H9 (cell line): ENCODE data around the gene CTNNA3. TPM values are rescaled to one million over a fixed set of nuclear protein-coding genes. Genes with fewer than 3 reads are reported as not detected.

ENCODE experiments used
- DNase-seq: peaks from one replicate; pipeline ENCODE4 v3.0.0-alpha.2; 2017
- H2AFZ ChIP-seq: one replicate; pipeline ENCODE4 v1.6.1; 2013; ENCODE audit warnings: mild to moderate bottlenecking, low read length, control low read depth, moderate library complexity
- H2AK5ac ChIP-seq: 2 replicates; pipeline ENCODE4 v1.6.1; 2013; ENCODE audit warnings: low read length, control low read depth, mixed read lengths; ENCODE audit not compliant: insufficient read length
- H2BK120ac ChIP-seq: one replicate; pipeline ENCODE4 v1.6.1; 2013; ENCODE audit warnings: low read depth, mild to moderate bottlenecking, low read length, control low read depth, inconsistent platforms; ENCODE audit not compliant: poor library complexity, severe bottlenecking
- H2BK12ac ChIP-seq: 2 replicates; pipeline ENCODE4 v1.6.1; 2013; ENCODE audit warnings: low read length, control low read depth, mixed read lengths, low read depth; ENCODE audit not compliant: insufficient read length
- H2BK15ac ChIP-seq: 2 replicates; pipeline ENCODE4 v1.6.1; 2013; ENCODE audit warnings: low read depth, low read length, control low read depth
- H2BK20ac ChIP-seq: one replicate; pipeline ENCODE4 v1.6.1; 2013; ENCODE audit warnings: low read depth, mild to moderate bottlenecking, low read length, control low read depth, inconsistent platforms; ENCODE audit not compliant: poor library complexity, severe bottlenecking
- H2BK5ac ChIP-seq: 2 replicates; pipeline ENCODE4 v1.6.1; 2013; ENCODE audit warnings: low read length, control low read depth, mixed read lengths; ENCODE audit not compliant: insufficient read length
- H3K14ac ChIP-seq: 2 replicates; pipeline ENCODE4 v1.6.1; 2013; ENCODE audit warnings: low read length, control low read depth; ENCODE audit not compliant: insufficient read depth
- H3K18ac ChIP-seq: 2 replicates; pipeline ENCODE4 v1.6.1; 2013; ENCODE audit warnings: low read depth, mild to moderate bottlenecking, mixed read lengths, low read length, control low read depth; ENCODE audit not compliant: insufficient read length
- H3K23ac ChIP-seq: 2 replicates; pipeline ENCODE4 v1.6.1; 2013; ENCODE audit warnings: low read length, control low read depth, mixed read lengths, low read depth; ENCODE audit not compliant: insufficient read length
- H3K23me2 ChIP-seq: 2 replicates; pipeline ENCODE4 v1.6.1; 2013; ENCODE audit warnings: low read depth, mild to moderate bottlenecking, mixed read lengths, low read length, control low read depth; ENCODE audit not compliant: insufficient read length, poor library complexity, severe bottlenecking
- H3K27ac ChIP-seq: 2 replicates; pipeline ENCODE4 v1.5.1; 2013; ENCODE audit warnings: low read length, control low read depth, mixed read lengths, low read depth; ENCODE audit not compliant: insufficient read length
- H3K27me3 ChIP-seq: 2 replicates; pipeline ENCODE4 v1.6.1; 2013; ENCODE audit warnings: low read length, control low read depth, inconsistent platforms; ENCODE audit not compliant: insufficient read depth
- H3K4ac ChIP-seq: 2 replicates; pipeline ENCODE4 v1.6.1; 2013; ENCODE audit warnings: low read depth, mild to moderate bottlenecking, control low read depth, inconsistent platforms, low read length, moderate library complexity
- H3K4me1 ChIP-seq: 2 replicates; pipeline ENCODE4 v1.6.1; 2013; ENCODE audit warnings: low read length, control low read depth, inconsistent platforms; ENCODE audit not compliant: insufficient read depth
- H3K4me2 ChIP-seq: 2 replicates; pipeline ENCODE4 v1.6.1; 2013; ENCODE audit warnings: low read length, control low read depth, mixed read lengths; ENCODE audit not compliant: insufficient read length, insufficient read depth
- H3K56ac ChIP-seq: 2 replicates; pipeline ENCODE4 v1.6.1; 2013; ENCODE audit warnings: low read depth, mild to moderate bottlenecking, mixed read lengths, low read length, control low read depth; ENCODE audit not compliant: insufficient read length
- H3K79me1 ChIP-seq: 2 replicates; pipeline ENCODE4 v1.6.1; 2013; ENCODE audit warnings: low read depth, mild to moderate bottlenecking, moderate library complexity, low read length, control low read depth, inconsistent platforms; ENCODE audit not compliant: insufficient read depth, poor library complexity, severe bottlenecking
- H3K79me2 ChIP-seq: 2 replicates; pipeline ENCODE4 v1.6.1; 2013; ENCODE audit warnings: low read length, control low read depth, inconsistent platforms; ENCODE audit not compliant: insufficient read depth
- H3K9ac ChIP-seq: 2 replicates; pipeline ENCODE4 v1.6.1; 2013; ENCODE audit warnings: low read length, control low read depth, mixed read lengths; ENCODE audit not compliant: insufficient read length; ENCODE audit errors: extremely low read depth
- H3K9me3 ChIP-seq: one replicate; pipeline ENCODE4 v1.6.1; 2013; ENCODE audit warnings: low read depth, low read length, inconsistent platforms; ENCODE audit not compliant: control insufficient read depth
- H3T11ph ChIP-seq: one replicate; pipeline ENCODE4 v1.6.1; 2013; ENCODE audit warnings: mild to moderate bottlenecking, low read length, control low read depth, inconsistent platforms
- H4K20me1 ChIP-seq: one replicate; pipeline ENCODE4 v1.6.1; 2013; ENCODE audit not compliant: control insufficient read depth, insufficient read length, insufficient read depth
- H4K5ac ChIP-seq: 2 replicates; pipeline ENCODE4 v1.6.1; 2013; ENCODE audit warnings: low read depth, mild to moderate bottlenecking, mixed read lengths, low read length, control low read depth; ENCODE audit not compliant: insufficient read length
- H4K8ac ChIP-seq: replicated peaks from 2 replicates; pipeline ENCODE4 v1.6.1; 2013; ENCODE audit warnings: low read length, control low read depth, mixed read lengths, low read depth; ENCODE audit not compliant: insufficient read length
- H4K91ac ChIP-seq: 2 replicates; pipeline ENCODE4 v1.6.1; 2013; ENCODE audit warnings: low read depth, mild to moderate bottlenecking, moderate library complexity, mixed read lengths, low read length, control low read depth; ENCODE audit not compliant: insufficient read length
- H3K27ac Mint-ChIP-seq, 3 experiments: 2 replicates in 2 of 3; 3 replicates in 1 of 3; pipeline ENCODE4 v1.8.0; 2020 to 2021; ENCODE audit warnings: mixed read lengths in 3 of 3, mild to moderate bottlenecking in 1 of 3, moderate library complexity in 1 of 3
- H3K27me3 Mint-ChIP-seq: 2 replicates; pipeline ENCODE4 v1.8.0; 2021; ENCODE audit warnings: low read depth, mild to moderate bottlenecking, moderate library complexity, mixed read lengths
- H3K36me3 Mint-ChIP-seq, 3 experiments: 2 replicates in 2 of 3; 3 replicates in 1 of 3; pipeline ENCODE4 v1.8.0; 2020 to 2021; ENCODE audit warnings: low read depth in 3 of 3, mixed read lengths in 3 of 3; ENCODE audit not compliant: insufficient read depth in 1 of 3
- H3K4me1 Mint-ChIP-seq, 2 experiments: 2 replicates each; pipeline ENCODE4 v1.8.0; 2020; ENCODE audit warnings: mixed read lengths in 2 of 2
- H3K4me3 Mint-ChIP-seq, 2 experiments: 2 replicates in 1 of 2; 3 replicates in 1 of 2; pipeline ENCODE4 v1.8.0; 2020 to 2021; ENCODE audit warnings: mild to moderate bottlenecking in 2 of 2, mixed read lengths in 2 of 2, moderate library complexity in 1 of 2
- H3K9me3 Mint-ChIP-seq, 2 experiments: 2 replicates in 1 of 2; 3 replicates in 1 of 2; pipeline ENCODE4 v1.8.0; 2020; ENCODE audit warnings: mild to moderate bottlenecking in 2 of 2, mixed read lengths in 2 of 2, moderate library complexity in 1 of 2
- WGBS: extraction: QIAGEN DNeasy Blood & Tissue Kit; methylation state at CpG from one replicate; pipeline ENCODE4 v1.1.7; 2013; ENCODE audit warnings: missing lambda C conversion rate, low lambda C conversion rate, mixed read lengths; ENCODE audit not compliant: insufficient read length; ENCODE audit errors: extremely low coverage; 5-methylcytosine and 5-hydroxymethylcytosine counted together
- total RNA-seq: library from RNA; stranded (reverse); gene quantifications from 2 replicates; pipeline ENCODE4 v1.2.1, GENCODE V29; 2021
- TF ChIP-seq, protein P1 (sequence below): fragments of 200-600 bp; sonication (generic); conservative IDR thresholded peaks from 3 replicates; pipeline ENCODE4 v1.8.0; 2021; ENCODE audit warnings: antibody characterized with exemption, mild to moderate bottlenecking

Gene CTNNA3
- total RNA-seq, 1 experiment from 2014 or later = 3.3 TPM

DNA sequence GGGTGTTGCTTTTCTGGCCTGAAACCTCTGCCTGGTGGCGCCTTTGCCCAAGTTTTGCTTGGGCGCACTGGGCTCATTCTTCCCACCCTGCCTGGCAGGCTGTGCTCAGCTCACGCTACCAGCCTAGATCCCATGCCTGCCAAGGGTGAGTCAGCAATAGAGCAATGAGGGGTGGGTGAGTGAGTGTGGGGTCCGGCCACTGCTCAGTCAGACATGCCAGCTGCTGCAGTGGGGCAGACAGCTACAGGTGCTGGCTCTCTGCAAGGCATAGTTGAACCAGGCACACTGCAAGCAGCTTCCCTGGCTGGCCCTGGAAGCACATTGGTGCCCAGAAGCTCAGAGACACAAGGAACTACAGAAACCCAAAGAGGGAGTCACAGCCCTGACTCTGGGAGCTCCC, 1451.0 kb downstream of the CTNNA3 start:
- Histone ChIP-seq H3K14ac (no peak overlapping the region), H3K56ac (no peak overlapping the region), H3K4ac (no peak overlapping the region), H2AFZ (no peak overlapping the region), H3K4me1 (no peaks in the 10 kb centered on the region), H3K9me3 (no peaks in the 10 kb centered on the region), H4K8ac (no peak overlapping the region), H2AK5ac (no peak overlapping the region), H4K5ac (no peak overlapping the region), H4K20me1 (no peaks in the 10 kb centered on the region), H3K23ac (no peak overlapping the region), H3K79me1 (no peaks in the 10 kb centered on the region), H2BK12ac (no peak overlapping the region), H3K4me2 (no peak overlapping the region), H3K9ac (no peak overlapping the region), H3T11ph (no peak overlapping the region), H2BK20ac (no peak overlapping the region), H3K18ac (no peak overlapping the region), H3K23me2 (no peaks in the 10 kb centered on the region), H3K27me3 (no peaks in the 10 kb centered on the region), H2BK5ac (no peak overlapping the region), H2BK15ac (no peak overlapping the region), H2BK120ac (no peak overlapping the region), H4K91ac (no peak overlapping the region), H3K27ac (no peak overlapping the region), H3K79me2 (no peaks in the 10 kb centered on the region)
- no peaks in the 10 kb centered on the region for H3K27me3 Mint-ChIP-seq
- peaks cover 6 to 17% of the 10 kb centered on the region in 2 experiments; a peak in 4 of 5 replicates for H3K9me3 Mint-ChIP-seq
- H3K4me1 Mint-ChIP-seq = peaks cover 12 to 16% of the 10 kb centered on the region in 2 experiments
- H3K36me3 Mint-ChIP-seq = peaks cover 0 to 12% (median 8%) of the 10 kb centered on the region in 3 experiments; a peak in 5 of 7 replicates
- WGBS = no CpG with 5 or more reads among the region's 4 CpGs
- TF ChIP-seq, protein P1, sequence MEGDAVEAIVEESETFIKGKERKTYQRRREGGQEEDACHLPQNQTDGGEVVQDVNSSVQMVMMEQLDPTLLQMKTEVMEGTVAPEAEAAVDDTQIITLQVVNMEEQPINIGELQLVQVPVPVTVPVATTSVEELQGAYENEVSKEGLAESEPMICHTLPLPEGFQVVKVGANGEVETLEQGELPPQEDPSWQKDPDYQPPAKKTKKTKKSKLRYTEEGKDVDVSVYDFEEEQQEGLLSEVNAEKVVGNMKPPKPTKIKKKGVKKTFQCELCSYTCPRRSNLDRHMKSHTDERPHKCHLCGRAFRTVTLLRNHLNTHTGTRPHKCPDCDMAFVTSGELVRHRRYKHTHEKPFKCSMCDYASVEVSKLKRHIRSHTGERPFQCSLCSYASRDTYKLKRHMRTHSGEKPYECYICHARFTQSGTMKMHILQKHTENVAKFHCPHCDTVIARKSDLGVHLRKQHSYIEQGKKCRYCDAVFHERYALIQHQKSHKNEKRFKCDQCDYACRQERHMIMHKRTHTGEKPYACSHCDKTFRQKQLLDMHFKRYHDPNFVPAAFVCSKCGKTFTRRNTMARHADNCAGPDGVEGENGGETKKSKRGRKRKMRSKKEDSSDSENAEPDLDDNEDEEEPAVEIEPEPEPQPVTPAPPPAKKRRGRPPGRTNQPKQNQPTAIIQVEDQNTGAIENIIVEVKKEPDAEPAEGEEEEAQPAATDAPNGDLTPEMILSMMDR = no peak
- no peak for DNase-seq
- H3K4me3 Mint-ChIP-seq = no peak overlapping the region
- no peak overlapping the region for H3K27ac Mint-ChIP-seq
